Coronary artery (tissue), 2 donors: Measurements from ENCODE around the gene UBE2E2.

Experiments used
- DNase-seq: peaks from one replicate; pipeline ENCODE4 v3.0.0-alpha.2; 2017; ENCODE audit warnings: low spot score
- H3K27ac ChIP-seq, 2 donors: fragments of 200-600 bp; sonication (generic); one replicate each; pipeline ENCODE4 v1.5.1; 2016 to 2019
- H3K4me3 ChIP-seq: fragments of 200-600 bp; sonication (generic); 2 replicates; pipeline ENCODE4 v1.5.1; 2016; ENCODE audit warnings: mild to moderate bottlenecking, moderate library complexity
- CTCF ChIP-seq: fragments of 200-600 bp; sonication (generic); IDR thresholded peaks from one replicate; pipeline ENCODE4 v1.5.1; 2019; ENCODE audit warnings: antibody characterized with exemption

The UBE2E2 gene

GRCh38 chr3:23376516-23377248 lies 173.6 kb downstream of the UBE2E2 start:
- no peak overlapping the region for H3K4me3 ChIP-seq
- TF ChIP-seq CTCF, result no peak
- no peak overlapping the region for H3K27ac ChIP-seq
- DNase-seq, result no peak

GRCh38 chr3:23377928-23378672 lies 175.0 kb downstream of the UBE2E2 start:
- DNase-seq, result no peak
- H3K4me3 ChIP-seq, result no peak overlapping the region
- no peak for TF ChIP-seq CTCF
- H3K27ac ChIP-seq, result no peak overlapping the region

GRCh38 chr3:23383875-23384274 lies 180.7 kb downstream of the UBE2E2 start:
- no peak for DNase-seq
- TF ChIP-seq CTCF, result no peak
- Histone ChIP-seq H3K4me3 (no peak overlapping the region), H3K27ac (no peak overlapping the region)

- TF ChIP-seq CTCF, result no peak
- no peak overlapping the region for H3K4me3 ChIP-seq
- no peak for DNase-seq
- no peak overlapping the region for H3K27ac ChIP-seq
Observed at GRCh38 chr3:23385327-23385726, 182.2 kb downstream of the UBE2E2 start.

GRCh38 chr3:23387286-23387918 lies 184.3 kb downstream of the UBE2E2 start:
- TF ChIP-seq CTCF, result no peak
- Histone ChIP-seq H3K27ac (no peak overlapping the region), H3K4me3 (no peak overlapping the region)
- no peak for DNase-seq

- H3K27ac ChIP-seq, result no peak overlapping the region
- no peak for DNase-seq
- TF ChIP-seq CTCF, result no peak
- H3K4me3 ChIP-seq, result no peak overlapping the region
Observed at GRCh38 chr3:23389089-23389488, 186.0 kb downstream of the UBE2E2 start.
